ENCODE measurements around the gene ITK.

DNA sequence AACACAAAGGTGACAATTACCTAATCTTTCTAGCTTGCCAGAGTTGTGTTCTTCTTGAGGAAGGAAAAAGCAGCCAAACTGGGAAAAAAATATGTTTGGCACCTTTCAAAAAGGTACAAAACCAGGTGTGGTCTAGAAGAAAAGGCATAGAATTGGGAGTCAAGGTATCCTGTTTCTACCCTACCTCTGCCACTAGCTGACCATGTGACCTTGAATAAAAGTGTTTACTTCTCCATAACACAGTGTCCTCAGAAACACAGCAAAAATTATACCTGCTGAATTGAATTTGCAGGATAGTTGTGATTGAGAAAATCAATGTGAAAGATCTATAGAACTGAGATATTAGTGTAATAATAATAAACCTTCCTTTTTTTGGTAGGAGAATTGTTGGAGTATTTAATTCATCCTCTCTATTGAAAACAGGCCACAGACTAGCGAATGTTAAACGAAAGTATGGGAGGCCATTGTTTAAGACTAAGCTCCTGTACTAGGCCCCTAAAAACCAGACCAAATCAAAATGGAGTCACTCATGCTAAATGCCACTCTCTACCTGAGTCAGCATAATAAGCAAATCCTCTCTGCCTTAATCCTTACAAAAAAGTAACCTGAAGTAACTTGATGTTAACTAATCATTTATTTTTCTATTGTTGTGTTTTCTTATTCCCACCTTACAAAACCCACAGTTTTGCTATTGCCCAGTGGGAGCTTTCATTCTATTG, 97.8 kb downstream of the ITK start:
- no peak for TF ChIP-seq EZH2 (IDR thresholded peaks at IDR 0.05; ENCODE audit: borderline replicate concordance, insufficient read depth, low read depth, low read length, poor library complexity, severe bottlenecking)
- TF ChIP-seq, protein P1, sequence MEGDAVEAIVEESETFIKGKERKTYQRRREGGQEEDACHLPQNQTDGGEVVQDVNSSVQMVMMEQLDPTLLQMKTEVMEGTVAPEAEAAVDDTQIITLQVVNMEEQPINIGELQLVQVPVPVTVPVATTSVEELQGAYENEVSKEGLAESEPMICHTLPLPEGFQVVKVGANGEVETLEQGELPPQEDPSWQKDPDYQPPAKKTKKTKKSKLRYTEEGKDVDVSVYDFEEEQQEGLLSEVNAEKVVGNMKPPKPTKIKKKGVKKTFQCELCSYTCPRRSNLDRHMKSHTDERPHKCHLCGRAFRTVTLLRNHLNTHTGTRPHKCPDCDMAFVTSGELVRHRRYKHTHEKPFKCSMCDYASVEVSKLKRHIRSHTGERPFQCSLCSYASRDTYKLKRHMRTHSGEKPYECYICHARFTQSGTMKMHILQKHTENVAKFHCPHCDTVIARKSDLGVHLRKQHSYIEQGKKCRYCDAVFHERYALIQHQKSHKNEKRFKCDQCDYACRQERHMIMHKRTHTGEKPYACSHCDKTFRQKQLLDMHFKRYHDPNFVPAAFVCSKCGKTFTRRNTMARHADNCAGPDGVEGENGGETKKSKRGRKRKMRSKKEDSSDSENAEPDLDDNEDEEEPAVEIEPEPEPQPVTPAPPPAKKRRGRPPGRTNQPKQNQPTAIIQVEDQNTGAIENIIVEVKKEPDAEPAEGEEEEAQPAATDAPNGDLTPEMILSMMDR (IDR thresholded peaks at IDR 0.05): no peak

Measured in B cell (primary cell).